Measurements from ENCODE around the gene ITPRIP. TPM values are rescaled to one million over a fixed set of nuclear protein-coding genes. Genes with fewer than 3 reads are reported as not detected.

Gene ITPRIP
- total RNA-seq, 1 experiment from 2014 or later = 6.4 TPM

GRCh38 chr10:104314591-104315485 is 23.4 kb downstream of the ITPRIP start:
- in situ Hi-C loops (cut with HindIII; ENCODE audit: low sequenced_read_pairs) = no loop called here
- no peak for DNase-seq (ENCODE audit: low spot score)

- DNase-seq (ENCODE audit: low spot score) = no peak
- in situ Hi-C loops (cut with HindIII; ENCODE audit: low sequenced_read_pairs) = no loop called here
Measured at GRCh38 chr10:104311184-104311720, 27.0 kb downstream of the ITPRIP start.

DNA sequence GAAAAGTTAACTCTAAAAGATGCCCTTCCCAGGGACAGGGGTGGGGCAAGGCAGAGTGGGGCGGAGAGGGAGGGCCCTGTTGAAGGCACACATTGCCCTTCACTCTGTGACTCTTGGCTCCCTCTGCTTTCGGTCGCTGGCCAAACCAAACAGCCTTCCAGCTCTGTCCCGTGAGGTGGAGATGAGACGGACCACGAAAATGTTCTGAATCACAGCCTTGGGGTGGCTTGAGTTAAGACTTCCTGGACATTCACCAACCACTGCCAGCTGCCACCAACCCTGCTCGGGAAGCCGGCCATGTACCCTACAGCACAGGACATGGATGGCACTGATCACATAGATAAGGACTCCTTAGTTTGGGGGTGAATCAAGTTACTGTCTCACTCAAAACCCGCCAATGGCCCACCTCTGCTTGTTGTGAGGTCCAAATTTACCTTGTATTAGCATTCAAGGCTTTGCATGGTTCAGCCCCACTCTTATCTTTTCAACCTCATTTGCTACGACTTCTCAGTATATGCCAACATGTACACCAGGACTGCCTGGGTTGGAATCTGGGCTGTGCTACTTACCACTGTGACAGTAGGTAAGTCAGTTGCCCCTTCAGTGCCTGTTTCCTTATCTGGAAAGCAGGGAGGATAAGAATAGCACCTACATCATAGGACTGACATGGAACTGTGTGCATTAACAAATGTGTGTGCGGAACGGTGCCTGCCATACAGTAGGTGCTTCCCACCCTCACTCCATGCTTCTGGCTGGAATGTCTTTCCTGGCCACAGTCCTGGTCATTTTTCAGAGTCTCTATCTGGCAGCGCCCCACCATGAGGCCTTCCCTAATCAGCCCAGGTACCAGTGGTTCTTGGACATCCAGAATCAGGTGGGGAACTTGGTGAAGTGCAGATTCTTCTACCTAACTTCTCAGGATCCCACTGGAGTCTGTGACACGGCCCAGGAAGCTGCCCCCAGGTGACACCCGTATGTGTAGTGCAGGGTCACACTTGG is 28.0 kb downstream of the ITPRIP start:
- no peak for DNase-seq (ENCODE audit: low spot score)
- in situ Hi-C loops (cut with HindIII; ENCODE audit: low sequenced_read_pairs) = no loop called here

- DNase-seq (ENCODE audit: low spot score) = no peak
- in situ Hi-C loops (cut with HindIII; ENCODE audit: low sequenced_read_pairs) = no loop called here
Measured at GRCh38 chr10:104308439-104308903, 29.8 kb downstream of the ITPRIP start.

GRCh38 chr10:104307576-104308438 is 30.5 kb downstream of the ITPRIP start:
- no peak for DNase-seq (ENCODE audit: low spot score)
- in situ Hi-C loops (cut with HindIII; ENCODE audit: low sequenced_read_pairs) = no loop called here

- in situ Hi-C loops (cut with HindIII; ENCODE audit: low sequenced_read_pairs) = no loop called here
- DNase-seq (ENCODE audit: low spot score) = no peak
Measured at GRCh38 chr10:104306897-104307296, 31.4 kb downstream of the ITPRIP start.

DNA sequence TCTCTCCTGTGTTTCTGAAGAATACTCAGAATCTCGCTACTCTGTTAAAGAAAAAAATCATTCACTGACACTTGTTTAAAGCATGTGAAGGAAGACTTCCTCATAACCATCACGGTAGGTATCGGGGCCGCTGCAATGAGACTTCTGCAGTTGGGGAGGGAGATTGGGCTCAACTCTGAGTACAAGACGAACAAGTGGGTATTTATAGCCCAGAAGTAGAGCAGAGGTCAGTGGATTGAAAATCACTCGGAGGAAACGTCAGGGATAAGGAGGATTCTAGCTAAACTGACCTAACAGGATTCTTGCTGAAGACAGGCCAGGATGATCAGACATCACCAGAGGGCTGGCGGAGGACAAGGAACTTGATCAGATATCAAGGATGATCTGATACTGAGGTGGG is 33.3 kb downstream of the ITPRIP start:
- no peak for DNase-seq (ENCODE audit: low spot score)
- in situ Hi-C loops (cut with HindIII; ENCODE audit: low sequenced_read_pairs) = no loop called here

DNA sequence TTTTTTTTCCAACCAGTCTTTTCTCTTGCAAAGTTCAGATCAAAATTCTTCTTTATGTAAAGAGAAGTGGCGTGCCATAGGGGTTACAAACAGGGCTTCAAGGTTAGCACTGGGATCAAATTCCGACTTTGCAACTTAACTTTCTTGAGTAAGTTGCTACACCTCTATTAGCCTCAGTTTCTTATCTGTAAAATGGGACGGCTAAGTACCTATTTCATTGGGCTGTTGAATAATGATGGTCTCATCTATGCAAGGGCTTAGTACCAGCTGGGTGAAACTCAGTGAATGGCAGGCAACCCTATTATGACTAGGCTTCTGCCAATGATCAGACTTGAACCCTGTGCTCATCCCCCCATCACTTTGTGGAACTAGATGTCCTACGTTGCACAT is 33.9 kb downstream of the ITPRIP start:
- no peak for DNase-seq (ENCODE audit: low spot score)
- in situ Hi-C loops (cut with HindIII; ENCODE audit: low sequenced_read_pairs) = no loop called here

DNA sequence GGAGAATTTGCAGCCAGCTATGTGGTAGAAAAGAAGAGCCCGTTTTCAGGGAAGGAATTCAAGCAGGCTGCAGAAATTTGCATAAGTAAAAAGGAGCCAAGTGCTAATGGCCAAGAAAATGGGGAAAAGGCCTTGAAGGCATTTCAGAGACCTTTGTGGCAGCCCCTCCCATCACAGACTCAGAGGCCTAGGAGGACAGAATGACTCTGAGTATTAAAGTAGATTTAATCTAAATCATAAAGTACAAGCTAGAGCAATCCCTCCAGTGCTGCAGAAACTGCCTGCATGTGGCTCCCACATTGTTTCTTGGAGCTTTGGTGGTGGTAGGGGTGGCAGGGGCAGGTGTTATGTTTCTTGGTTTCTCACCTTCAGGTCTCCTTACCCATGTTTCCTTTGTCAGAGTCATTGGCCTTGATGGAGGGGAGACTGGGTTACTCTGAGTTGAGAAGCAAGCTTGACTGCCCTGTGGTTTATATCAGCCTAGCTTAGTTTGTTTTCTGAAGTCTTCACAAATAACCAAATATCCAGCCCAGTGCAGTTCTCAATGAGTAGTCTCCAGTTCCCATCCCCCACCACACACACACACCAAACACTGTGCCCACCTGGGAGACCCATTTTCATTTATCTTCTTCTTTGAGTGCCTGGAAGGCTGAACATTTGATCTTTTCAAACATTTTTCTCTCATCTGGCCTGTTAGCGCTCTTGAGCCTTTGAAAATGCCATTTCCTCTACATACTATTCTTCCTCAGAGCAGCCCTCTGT is 34.5 kb downstream of the ITPRIP start:
- no peak for DNase-seq (ENCODE audit: low spot score)
- in situ Hi-C loops (cut with HindIII; ENCODE audit: low sequenced_read_pairs) = no loop called here

- DNase-seq (ENCODE audit: low spot score) = no peak
- in situ Hi-C loops (cut with HindIII; ENCODE audit: low sequenced_read_pairs) = no loop called here
Measured at GRCh38 chr10:104301907-104302690, 36.2 kb downstream of the ITPRIP start.

GRCh38 chr10:104300736-104301292 is 37.5 kb downstream of the ITPRIP start:
- in situ Hi-C loops (cut with HindIII; ENCODE audit: low sequenced_read_pairs) = no loop called here
- peak; percentile 92 for DNase-seq (ENCODE audit: low spot score)

GRCh38 chr10:104300002-104300735 is 38.1 kb downstream of the ITPRIP start:
- in situ Hi-C loops (cut with HindIII; ENCODE audit: low sequenced_read_pairs) = no loop called here

GRCh38 chr10:104299031-104299904 is 39.0 kb downstream of the ITPRIP start:
- in situ Hi-C loops (cut with HindIII; ENCODE audit: low sequenced_read_pairs) = no loop called here
- DNase-seq (ENCODE audit: low spot score) = no peak

More at GRCh38 chr10:104300002-104300735, 38.1 kb downstream of the ITPRIP start:
- no peak for DNase-seq (ENCODE audit: low spot score)

DNA sequence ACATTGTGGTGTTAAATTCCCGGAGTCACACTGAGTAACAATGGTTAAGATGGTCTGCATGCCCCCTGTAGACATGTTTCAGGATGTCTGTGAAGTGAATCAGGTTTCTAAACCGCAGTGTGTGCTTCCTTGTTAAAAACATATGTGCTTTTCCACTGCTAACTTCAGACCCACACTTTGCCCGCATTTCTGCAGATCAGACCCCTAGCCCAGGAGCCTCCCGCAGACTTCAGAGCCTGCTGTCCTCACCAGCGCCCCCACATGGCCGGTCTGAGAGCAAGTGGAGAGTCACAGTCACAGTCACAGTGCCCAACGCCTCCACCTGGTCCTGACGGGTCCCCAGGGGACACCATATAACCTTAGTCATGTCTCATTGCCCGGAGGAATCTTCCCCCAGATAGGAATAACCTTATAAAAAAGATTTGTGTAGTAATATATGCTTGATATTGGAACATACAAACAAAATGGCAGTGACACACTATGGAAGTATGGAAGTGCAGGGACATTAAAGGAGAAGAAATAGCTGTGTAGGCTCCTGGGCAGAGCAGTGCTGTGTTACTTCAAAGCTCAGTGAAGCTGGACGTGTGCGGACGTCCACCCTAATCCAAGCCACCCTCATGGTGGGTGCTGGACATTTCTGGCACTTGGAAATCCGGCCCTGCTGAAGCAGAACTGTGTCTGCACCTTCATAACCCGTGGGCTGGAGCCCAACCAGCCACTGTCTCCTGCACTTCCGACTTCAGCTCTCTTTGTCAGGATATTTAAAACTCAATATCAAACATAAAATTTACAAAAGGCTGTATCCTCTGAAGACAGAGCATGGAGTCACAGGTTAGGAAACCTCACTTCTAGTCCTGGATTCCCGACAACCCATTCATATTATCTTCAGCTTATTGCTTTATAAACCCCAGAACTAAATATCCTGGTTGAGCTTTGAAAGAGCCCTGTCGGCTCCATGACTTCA is 40.3 kb downstream of the ITPRIP start:
- no peak for DNase-seq (ENCODE audit: low spot score)

More for the DNA sequence above, 40.3 kb downstream of the ITPRIP start:
- in situ Hi-C loops (cut with HindIII; ENCODE audit: low sequenced_read_pairs) = no loop called here
